ENCODE results near the gene CTSD. TPM values are rescaled to one million over a fixed set of nuclear protein-coding genes. Genes with fewer than 3 reads are reported as not detected.
"Not testable (repeated sequence)": the region's sequence is repeated elsewhere in the genome, so short reads cannot be mapped to it uniquely, and the experiment has no call there.

CTSD gene
- total RNA-seq, 1 donor from 2014 or later = 109 TPM

DNA sequence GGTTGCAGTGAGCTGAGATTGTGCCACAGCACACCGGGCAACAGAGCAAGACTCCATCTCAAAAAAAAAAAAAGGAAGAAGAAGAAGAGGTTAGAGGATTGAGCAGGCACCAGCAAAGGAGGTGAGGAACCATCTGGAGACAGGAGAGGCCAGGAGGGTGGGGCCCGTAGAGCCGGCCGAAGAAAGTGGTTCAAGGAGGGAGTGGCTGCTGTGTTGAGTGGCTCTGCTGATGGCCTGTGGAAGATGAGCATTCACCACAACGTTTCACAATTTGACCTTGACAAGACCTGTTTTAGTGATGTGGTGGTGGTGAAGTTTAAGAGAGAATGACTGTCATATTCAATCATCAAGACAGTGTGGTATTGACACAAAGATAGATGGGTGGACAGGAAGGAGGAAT, 6.8 kb upstream of the CTSD start:
- H3K4me3 Mint-ChIP-seq = no peak overlapping the region
- DNase-seq (ENCODE audit: low read depth, low spot score) = no peak
- peaks cover 4% of the 10 kb centered on the region for H3K9me3 Mint-ChIP-seq
- H3K27me3 Mint-ChIP-seq (ENCODE audit: low read depth) = no peaks in the 10 kb centered on the region
- peaks cover 9% of the 10 kb centered on the region for H3K4me1 Mint-ChIP-seq
- no peak overlapping the region for H3K27ac Mint-ChIP-seq (ENCODE audit: unreplicated experiment)
- H3K36me3 Mint-ChIP-seq (ENCODE audit: low read depth) = no peaks in the 10 kb centered on the region
- TF ChIP-seq, protein P1, sequence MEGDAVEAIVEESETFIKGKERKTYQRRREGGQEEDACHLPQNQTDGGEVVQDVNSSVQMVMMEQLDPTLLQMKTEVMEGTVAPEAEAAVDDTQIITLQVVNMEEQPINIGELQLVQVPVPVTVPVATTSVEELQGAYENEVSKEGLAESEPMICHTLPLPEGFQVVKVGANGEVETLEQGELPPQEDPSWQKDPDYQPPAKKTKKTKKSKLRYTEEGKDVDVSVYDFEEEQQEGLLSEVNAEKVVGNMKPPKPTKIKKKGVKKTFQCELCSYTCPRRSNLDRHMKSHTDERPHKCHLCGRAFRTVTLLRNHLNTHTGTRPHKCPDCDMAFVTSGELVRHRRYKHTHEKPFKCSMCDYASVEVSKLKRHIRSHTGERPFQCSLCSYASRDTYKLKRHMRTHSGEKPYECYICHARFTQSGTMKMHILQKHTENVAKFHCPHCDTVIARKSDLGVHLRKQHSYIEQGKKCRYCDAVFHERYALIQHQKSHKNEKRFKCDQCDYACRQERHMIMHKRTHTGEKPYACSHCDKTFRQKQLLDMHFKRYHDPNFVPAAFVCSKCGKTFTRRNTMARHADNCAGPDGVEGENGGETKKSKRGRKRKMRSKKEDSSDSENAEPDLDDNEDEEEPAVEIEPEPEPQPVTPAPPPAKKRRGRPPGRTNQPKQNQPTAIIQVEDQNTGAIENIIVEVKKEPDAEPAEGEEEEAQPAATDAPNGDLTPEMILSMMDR (conservative IDR thresholded peaks at IDR 0.05) = no peak

DNA sequence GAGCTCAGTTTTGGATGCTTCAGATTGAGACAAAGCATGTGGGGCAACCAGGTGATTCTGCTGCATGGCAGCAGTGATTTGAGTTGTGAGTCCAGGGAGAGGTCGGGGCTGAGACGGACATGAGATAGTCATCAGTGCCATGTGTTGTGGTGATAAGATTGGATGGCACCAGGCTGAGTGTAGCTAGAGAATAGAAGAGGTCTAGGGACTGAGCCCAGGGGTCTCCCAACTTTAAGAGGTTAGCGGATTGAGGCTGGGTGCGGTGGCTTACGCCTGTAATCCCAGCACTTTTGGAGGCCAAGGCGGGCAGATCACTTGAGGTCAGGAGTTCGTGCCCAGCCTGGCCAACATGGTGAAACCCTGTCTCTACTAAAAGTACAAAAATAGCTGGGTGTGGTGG, 6.3 kb upstream of the CTSD start:
- Mint-ChIP-seq H3K27me3 (ENCODE audit: low read depth) (no peaks in the 10 kb centered on the region), H3K36me3 (ENCODE audit: low read depth) (no peaks in the 10 kb centered on the region), H3K4me1 (peaks cover 9% of the 10 kb centered on the region), H3K4me3 (no peak overlapping the region), H3K27ac (ENCODE audit: unreplicated experiment) (no peak overlapping the region), H3K9me3 (peaks cover 4% of the 10 kb centered on the region)
- TF ChIP-seq, protein P1 (conservative IDR thresholded peaks at IDR 0.05) = no peak
- no peak for DNase-seq (ENCODE audit: low read depth, low spot score)

DNA sequence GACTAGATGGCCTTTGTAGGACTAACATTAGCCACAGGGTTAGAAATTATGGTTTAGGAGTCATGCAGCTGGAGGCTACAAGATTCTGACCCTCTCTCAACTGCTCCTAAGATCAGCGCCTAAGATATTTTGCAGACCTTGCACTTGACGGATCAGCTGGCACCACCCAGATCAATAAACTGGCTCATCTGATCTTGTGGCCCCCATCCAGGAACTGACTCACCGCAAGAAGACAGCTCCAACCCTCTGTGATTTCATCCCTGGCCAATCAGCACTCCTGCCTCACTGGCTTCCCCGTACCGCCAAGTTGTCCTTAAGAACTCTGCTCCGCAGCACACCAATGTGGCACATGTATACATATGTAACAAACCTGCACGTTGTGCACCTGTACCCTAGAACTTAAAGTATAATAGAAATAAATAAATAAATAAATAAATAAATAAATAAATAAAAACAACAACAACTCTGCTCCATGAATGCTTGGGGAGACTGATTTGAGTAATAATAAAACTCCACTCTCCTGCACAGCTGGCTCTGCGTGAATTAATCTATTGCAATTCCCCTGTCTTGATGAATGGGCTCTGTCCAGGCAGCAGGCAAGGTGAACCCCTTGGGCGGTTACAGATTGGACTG, 5.7 kb upstream of the CTSD start:
- not testable (repeated sequence) for H3K4me3 Mint-ChIP-seq; DNase-seq (ENCODE audit: low read depth, low spot score); H3K27me3 Mint-ChIP-seq (ENCODE audit: low read depth); H3K9me3 Mint-ChIP-seq; H3K27ac Mint-ChIP-seq (ENCODE audit: unreplicated experiment); H3K36me3 Mint-ChIP-seq (ENCODE audit: low read depth)
- H3K4me1 Mint-ChIP-seq = peaks cover 11% of the 10 kb centered on the region

DNA sequence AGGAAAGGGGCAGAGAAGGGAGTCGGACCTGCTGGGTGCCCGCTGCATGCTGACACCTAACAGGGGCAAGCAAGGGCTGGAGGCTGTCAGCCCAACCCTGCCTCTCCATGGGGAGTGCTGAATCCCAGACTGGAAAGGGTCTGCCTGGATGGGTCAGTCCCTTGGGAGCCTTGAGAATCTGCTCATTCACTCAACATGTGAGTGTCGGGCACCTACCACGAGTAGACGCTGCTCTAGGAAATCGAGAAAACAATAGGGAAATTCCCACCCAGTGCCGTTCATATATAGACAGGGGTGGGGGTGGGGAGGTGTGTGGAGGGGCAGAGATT, 4.4 kb upstream of the CTSD start:
- H3K4me3 Mint-ChIP-seq = no peak overlapping the region

DNA sequence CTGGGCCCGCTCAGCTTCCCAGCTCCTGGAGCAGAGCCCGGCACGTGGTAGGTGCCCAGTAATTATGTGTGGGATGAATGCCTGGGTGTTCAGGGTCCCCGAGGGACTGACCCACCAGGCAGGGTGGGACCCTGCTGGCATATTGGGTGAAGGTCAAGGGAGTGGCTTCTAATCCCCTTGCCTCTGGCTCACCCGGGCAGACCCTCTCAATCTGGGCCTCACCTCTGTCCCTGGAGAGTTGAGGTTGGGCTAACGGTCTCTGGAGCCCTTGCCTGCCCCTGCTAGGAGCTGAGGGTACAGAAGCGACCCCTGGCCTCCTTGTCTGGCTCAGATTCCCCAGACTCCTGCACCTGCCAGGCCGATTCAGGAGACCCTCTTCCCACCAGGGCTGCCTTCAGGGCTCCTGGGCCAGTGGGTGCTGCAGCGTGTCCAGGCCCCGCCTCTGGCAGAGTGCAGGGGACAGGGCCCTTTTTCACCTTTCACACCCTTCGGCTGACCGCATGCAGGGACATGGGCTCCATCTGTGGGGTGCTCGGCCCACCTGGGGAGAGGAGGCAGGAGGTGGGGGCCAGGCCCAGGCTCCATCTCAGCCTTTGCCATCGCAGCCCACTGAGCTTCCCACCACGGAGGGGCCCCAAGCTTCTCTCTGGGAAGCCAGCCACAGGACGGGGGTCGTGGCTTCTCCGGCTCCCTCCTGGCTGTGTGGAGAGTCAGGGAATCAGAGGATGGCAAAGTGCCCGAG, 3.8 kb upstream of the CTSD start:
- H3K27ac Mint-ChIP-seq (ENCODE audit: unreplicated experiment) = no peak overlapping the region
- H3K27me3 Mint-ChIP-seq (ENCODE audit: low read depth) = no peaks in the 10 kb centered on the region
- no peak for DNase-seq (ENCODE audit: low read depth, low spot score)
- H3K36me3 Mint-ChIP-seq (ENCODE audit: low read depth) = no peaks in the 10 kb centered on the region
- TF ChIP-seq, protein P1 (conservative IDR thresholded peaks at IDR 0.05) = no peak
- peaks cover 13% of the 10 kb centered on the region for H3K4me1 Mint-ChIP-seq
- no peak overlapping the region for H3K4me3 Mint-ChIP-seq
- no peaks in the 10 kb centered on the region for H3K9me3 Mint-ChIP-seq

More for the DNA sequence above, 4.4 kb upstream of the CTSD start:
- no peaks in the 10 kb centered on the region for H3K36me3 Mint-ChIP-seq (ENCODE audit: low read depth)
- H3K4me1 Mint-ChIP-seq = peaks cover 14% of the 10 kb centered on the region
- no peak overlapping the region for H3K27ac Mint-ChIP-seq (ENCODE audit: unreplicated experiment)
- no peaks in the 10 kb centered on the region for H3K27me3 Mint-ChIP-seq (ENCODE audit: low read depth)
- TF ChIP-seq, protein P1 (conservative IDR thresholded peaks at IDR 0.05) = no peak
- H3K9me3 Mint-ChIP-seq = no peaks in the 10 kb centered on the region
- no peak for DNase-seq (ENCODE audit: low read depth, low spot score)

DNA sequence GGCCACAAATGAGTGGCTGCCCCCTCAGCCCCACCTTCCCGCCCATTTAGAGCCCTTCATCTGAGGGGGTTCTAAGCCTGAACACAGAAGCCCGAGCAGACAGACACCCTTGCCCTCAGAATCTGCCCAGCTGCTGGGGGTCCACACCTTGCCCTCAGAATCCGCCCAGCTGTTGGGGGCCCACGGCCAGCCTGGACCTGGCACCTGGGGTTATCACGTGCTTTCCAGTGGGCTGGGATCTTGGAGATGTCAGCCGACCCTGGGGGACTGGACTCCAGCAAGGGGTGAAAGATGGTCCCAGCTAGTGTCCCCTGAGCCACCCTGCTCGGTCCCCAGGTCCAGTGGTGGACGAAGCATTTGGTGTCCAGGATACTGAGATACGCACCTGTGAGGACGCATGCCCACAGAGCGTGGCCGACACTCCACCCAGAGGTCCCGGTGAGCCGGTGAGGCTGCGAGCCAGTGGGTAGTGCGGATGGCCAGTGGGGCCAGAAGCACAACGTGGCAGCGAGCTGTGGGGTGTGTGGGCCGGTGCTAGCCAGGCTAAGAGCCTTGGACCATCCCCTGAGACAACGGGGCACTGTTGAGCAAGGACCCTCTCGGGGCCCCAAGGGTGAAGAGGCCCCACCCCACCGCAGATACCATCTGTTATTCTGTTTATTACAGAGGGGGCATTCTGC, 3.1 kb upstream of the CTSD start:
- no peak for DNase-seq (ENCODE audit: low read depth, low spot score)
- Mint-ChIP-seq H3K4me3 (no peak overlapping the region), H3K4me1 (peaks cover 6% of the 10 kb centered on the region), H3K27ac (ENCODE audit: unreplicated experiment) (no peak overlapping the region), H3K9me3 (no peaks in the 10 kb centered on the region), H3K36me3 (ENCODE audit: low read depth) (no peaks in the 10 kb centered on the region), H3K27me3 (ENCODE audit: low read depth) (no peaks in the 10 kb centered on the region)
- TF ChIP-seq, protein P1 (conservative IDR thresholded peaks at IDR 0.05) = no peak

Data from neural crest cell (in vitro differentiated cells).